ENCODE results near the gene PAX4.

Gene PAX4

DNA sequence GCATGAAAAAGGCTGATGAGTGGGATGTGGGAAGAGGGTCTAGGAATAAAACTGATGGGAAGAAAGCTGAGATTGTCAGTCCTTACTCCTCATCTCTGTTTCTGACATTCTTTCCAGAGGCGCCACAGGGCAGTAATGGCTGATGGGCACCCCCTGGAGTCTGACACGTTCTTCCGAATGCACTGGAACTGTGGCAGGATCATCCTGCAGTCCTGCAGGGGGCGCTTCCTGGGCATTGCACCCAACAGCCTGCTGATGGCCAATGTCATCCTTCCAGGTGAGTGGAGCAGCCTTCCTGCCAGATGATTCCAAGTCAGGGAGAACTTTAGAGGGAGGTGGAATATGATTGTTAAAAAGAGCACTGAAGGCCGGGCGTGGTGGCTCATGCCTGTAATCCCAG is 19.6 kb downstream of the PAX4 start:
- TF ChIP-seq, protein P1, sequence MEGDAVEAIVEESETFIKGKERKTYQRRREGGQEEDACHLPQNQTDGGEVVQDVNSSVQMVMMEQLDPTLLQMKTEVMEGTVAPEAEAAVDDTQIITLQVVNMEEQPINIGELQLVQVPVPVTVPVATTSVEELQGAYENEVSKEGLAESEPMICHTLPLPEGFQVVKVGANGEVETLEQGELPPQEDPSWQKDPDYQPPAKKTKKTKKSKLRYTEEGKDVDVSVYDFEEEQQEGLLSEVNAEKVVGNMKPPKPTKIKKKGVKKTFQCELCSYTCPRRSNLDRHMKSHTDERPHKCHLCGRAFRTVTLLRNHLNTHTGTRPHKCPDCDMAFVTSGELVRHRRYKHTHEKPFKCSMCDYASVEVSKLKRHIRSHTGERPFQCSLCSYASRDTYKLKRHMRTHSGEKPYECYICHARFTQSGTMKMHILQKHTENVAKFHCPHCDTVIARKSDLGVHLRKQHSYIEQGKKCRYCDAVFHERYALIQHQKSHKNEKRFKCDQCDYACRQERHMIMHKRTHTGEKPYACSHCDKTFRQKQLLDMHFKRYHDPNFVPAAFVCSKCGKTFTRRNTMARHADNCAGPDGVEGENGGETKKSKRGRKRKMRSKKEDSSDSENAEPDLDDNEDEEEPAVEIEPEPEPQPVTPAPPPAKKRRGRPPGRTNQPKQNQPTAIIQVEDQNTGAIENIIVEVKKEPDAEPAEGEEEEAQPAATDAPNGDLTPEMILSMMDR (IDR thresholded peaks at IDR 0.05; ENCODE audit: low read depth, low read length, missing control alignments), result peak; percentile 59
- DNase-seq (ENCODE audit: extremely low read depth, low read depth), result no peak
- no peak overlapping the region for H3K4me3 ChIP-seq (replicated peaks; ENCODE audit: low read depth, low read length)

DNA sequence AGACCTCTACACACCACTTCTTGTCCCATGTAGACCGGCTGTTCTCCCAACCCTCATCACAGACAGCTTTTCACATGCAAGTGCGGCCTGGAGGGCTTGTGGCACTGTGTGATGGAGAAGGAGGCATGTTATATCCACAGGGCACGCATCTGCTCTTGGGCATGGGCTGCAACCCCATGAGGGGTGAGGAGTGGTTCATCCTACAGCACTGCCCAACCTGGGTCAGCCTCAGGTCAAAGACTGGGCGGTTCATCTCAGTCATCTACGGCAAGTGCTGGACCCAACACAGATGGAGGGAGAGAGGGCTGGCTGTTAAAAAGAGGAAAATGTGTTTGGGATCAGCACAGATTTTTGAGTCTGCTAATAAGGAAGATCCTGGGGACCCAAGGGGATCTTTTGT is 22.2 kb downstream of the PAX4 start:
- no peak for DNase-seq (ENCODE audit: extremely low read depth, low read depth)
- TF ChIP-seq, protein P1 (IDR thresholded peaks at IDR 0.05; ENCODE audit: low read depth, low read length, missing control alignments), result no peak
- no peak overlapping the region for H3K4me3 ChIP-seq (replicated peaks; ENCODE audit: low read depth, low read length)

DNA sequence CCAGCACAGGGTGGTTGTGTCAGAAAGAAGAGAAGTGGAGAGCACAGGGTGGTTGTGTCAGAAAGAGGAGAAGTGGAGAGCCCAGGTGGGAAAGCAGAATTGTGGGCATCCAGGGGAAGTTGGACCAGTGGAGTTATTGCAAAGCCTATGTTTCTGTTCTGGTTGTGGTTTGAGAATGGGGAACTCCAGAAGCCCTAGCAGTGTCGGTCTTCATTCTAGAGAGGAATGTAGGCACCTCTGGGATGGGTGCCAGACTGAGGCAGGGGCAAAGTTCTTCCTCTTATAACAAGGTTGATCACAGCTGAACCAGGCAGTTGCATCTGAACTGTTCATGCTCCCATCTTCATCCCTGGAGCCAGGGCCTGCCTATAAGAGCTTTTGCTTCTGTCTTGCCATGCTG is 23.5 kb downstream of the PAX4 start:
- no peak overlapping the region for H3K4me3 ChIP-seq (replicated peaks; ENCODE audit: low read depth, low read length)
- TF ChIP-seq, protein P1 (IDR thresholded peaks at IDR 0.05; ENCODE audit: low read depth, low read length, missing control alignments), result no peak
- DNase-seq (ENCODE audit: extremely low read depth, low read depth), result no peak

DNA sequence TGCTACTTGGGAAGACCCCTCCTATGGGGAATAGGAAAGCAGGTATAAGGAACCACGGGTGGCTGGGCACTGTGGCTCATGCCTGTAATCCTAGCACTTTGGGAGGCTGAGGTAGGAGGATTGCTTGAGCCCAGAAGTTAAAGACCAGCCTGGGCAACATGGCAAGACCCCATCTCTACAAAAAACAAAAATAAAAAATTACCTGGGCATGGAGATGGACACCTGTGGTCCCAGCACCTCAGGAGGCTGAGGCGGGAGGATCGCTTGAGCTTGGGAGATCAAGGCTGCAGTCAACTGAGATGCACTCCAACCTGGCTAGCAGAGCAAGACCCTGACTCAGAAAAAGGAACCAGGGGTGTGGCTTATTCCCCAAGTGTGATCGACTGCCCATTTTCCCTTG is 25.4 kb downstream of the PAX4 start:
- TF ChIP-seq, protein P1 (IDR thresholded peaks at IDR 0.05; ENCODE audit: low read depth, low read length, missing control alignments), result no peak
- DNase-seq (ENCODE audit: extremely low read depth, low read depth), result no peak
- no peak overlapping the region for H3K4me3 ChIP-seq (replicated peaks; ENCODE audit: low read depth, low read length)

DNA sequence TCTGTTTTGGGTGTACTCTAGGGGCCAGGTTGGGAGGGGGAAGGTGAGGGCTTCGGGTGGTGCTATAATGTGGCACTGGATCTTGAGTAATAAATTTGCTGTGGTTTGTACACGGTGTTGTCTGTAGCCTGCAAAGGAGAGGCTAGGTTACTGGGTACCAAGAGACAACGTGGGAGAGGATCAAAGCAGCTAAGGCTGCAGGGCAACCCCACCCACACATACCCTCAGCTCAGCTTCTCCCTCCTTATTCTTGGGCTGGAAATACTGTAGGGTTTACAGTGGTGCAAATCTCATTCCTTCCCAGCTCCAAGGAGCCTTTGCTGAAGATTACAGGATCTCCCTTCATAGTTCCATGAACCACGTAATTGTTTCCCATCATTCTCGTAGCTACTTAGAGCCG is 26.4 kb downstream of the PAX4 start:
- no peak for DNase-seq (ENCODE audit: extremely low read depth, low read depth)
- H3K4me3 ChIP-seq (replicated peaks; ENCODE audit: low read depth, low read length), result no peak overlapping the region
- TF ChIP-seq, protein P1 (IDR thresholded peaks at IDR 0.05; ENCODE audit: low read depth, low read length, missing control alignments), result no peak

DNA sequence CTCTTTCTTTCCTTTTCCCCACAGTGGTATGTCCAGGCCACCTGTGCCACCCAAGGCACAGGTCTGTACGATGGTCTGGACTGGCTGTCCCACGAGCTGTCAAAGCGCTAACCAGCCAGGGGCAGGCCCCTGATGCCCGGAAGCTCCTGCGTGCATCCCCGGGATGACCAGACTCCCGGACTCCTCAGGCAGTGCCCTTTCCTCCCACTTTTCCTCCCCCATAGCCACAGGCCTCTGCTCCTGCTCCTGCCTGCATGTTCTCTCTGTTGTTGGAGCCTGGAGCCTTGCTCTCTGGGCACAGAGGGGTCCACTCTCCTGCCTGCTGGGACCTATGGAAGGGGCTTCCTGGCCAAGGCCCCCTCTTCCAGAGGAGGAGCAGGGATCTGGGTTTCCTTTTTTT is 26.8 kb downstream of the PAX4 start:
- no peak for DNase-seq (ENCODE audit: extremely low read depth, low read depth)
- H3K4me3 ChIP-seq (replicated peaks; ENCODE audit: low read depth, low read length), result no peak overlapping the region
- TF ChIP-seq, protein P1 (IDR thresholded peaks at IDR 0.05; ENCODE audit: low read depth, low read length, missing control alignments), result no peak

DNA sequence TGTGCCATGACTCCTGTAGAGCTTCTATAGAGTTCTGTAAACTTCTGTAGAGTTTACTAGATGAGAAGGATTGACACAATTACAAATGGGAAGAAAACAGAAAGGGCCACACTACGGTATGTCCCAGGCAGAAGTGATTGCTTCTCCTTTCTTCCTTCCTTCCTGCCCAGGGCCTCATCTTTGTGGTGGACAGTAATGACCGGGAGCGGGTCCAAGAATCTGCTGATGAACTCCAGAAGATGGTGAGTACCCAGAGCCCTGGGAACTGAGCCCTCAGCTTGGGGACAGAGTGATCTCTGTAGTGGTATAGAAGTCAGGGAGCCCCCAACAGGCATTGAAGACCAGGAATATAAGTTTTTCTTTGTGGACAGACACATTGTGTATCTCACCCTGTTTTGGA is 28.0 kb downstream of the PAX4 start:
- TF ChIP-seq, protein P1 (IDR thresholded peaks at IDR 0.05; ENCODE audit: low read depth, low read length, missing control alignments), result no peak
- no peak overlapping the region for H3K4me3 ChIP-seq (replicated peaks; ENCODE audit: low read depth, low read length)
- no peak for DNase-seq (ENCODE audit: extremely low read depth, low read depth)
